HG02840 (cell line): ENCODE data around the gene FBXL17.
"Not testable (repeated sequence)": the region's sequence is repeated elsewhere in the genome, so short reads cannot be mapped to it uniquely, and the experiment has no call there.

Source experiments
- ATAC-seq: cut with Tn5 transposase; IDR thresholded peaks from one replicate; pipeline ENCODE4 v1.9.1; 2021; ENCODE audit warnings: mild to moderate bottlenecking, moderate library complexity, moderate number of reproducible peaks; ENCODE audit not compliant: unreplicated experiment, low FRiP score

The FBXL17 gene

GRCh38 chr5:108315829-108316228 is 66.1 kb downstream of the FBXL17 start:
- ATAC-seq, result no peak

- ATAC-seq, result no peak
These were observed 69.6 kb downstream of the FBXL17 start for GRCh38 chr5:108312258-108312657.

GRCh38 chr5:108311682-108312081 is 70.2 kb downstream of the FBXL17 start:
- no peak for ATAC-seq

GRCh38 chr5:108303611-108304010 is 78.3 kb downstream of the FBXL17 start:
- ATAC-seq, result no peak

GRCh38 chr5:108303086-108303485 is 78.8 kb downstream of the FBXL17 start:
- no peak for ATAC-seq

- ATAC-seq, result no peak
These were observed 84.8 kb downstream of the FBXL17 start for GRCh38 chr5:108297042-108297601.

GRCh38 chr5:108295578-108296368 is 86.1 kb downstream of the FBXL17 start:
- no peak for ATAC-seq

GRCh38 chr5:108280960-108281569 is 100.8 kb downstream of the FBXL17 start:
- no peak for ATAC-seq

- ATAC-seq, result no peak
These were observed 101.7 kb downstream of the FBXL17 start for GRCh38 chr5:108280248-108280647.

GRCh38 chr5:108278285-108279240 is 103.3 kb downstream of the FBXL17 start:
- no peak for ATAC-seq

- no peak for ATAC-seq
These were observed 105.5 kb downstream of the FBXL17 start for GRCh38 chr5:108276187-108277050.

- not testable (repeated sequence) for ATAC-seq
These were observed 107.8 kb downstream of the FBXL17 start for GRCh38 chr5:108274080-108274479.

GRCh38 chr5:108271127-108271526 is 110.8 kb downstream of the FBXL17 start:
- ATAC-seq, result no peak

GRCh38 chr5:108266242-108266641 is 115.7 kb downstream of the FBXL17 start:
- no peak for ATAC-seq

- no peak for ATAC-seq
These were observed 117.4 kb downstream of the FBXL17 start for GRCh38 chr5:108264533-108264932.

- no peak for ATAC-seq
These were observed 118.6 kb downstream of the FBXL17 start for GRCh38 chr5:108263338-108263737.

- ATAC-seq, result no peak
These were observed 121.1 kb downstream of the FBXL17 start for GRCh38 chr5:108260858-108261170.

- ATAC-seq, result peak; percentile 93
These were observed 121.6 kb downstream of the FBXL17 start for GRCh38 chr5:108260117-108260857.

GRCh38 chr5:108259306-108259705 is 122.6 kb downstream of the FBXL17 start:
- no peak for ATAC-seq
